Transverse colon (tissue), 4 donors: Measurements from ENCODE around the gene LRRC8A. TPM values are rescaled to one million over a fixed set of nuclear protein-coding genes. Genes with fewer than 3 reads are reported as not detected.

Source experiments
- DNase-seq: peaks from one replicate; pipeline ENCODE4 v3.0.0-alpha.2; 2019
- H3K27ac ChIP-seq, 4 donors: fragments of 200-600 bp; sonication (generic); 2 replicates each; pipeline ENCODE4 v1.5.1; 2016 to 2018; ENCODE audit warnings: inconsistent platforms in 4 of 4
- H3K27me3 ChIP-seq: fragments of 200-600 bp; sonication (generic); 2 replicates; pipeline ENCODE4 v1.5.1; 2017; ENCODE audit warnings: inconsistent platforms
- H3K36me3 ChIP-seq, 4 donors: fragments of 200-600 bp; sonication (generic); 2 replicates each; pipeline ENCODE4 v1.5.1; 2017 to 2019; ENCODE audit warnings: inconsistent platforms in 4 of 4
- H3K4me1 ChIP-seq, 4 donors: fragments of 200-600 bp; sonication (generic); 2 replicates each; pipeline ENCODE4 v1.5.1; 2017 to 2020; ENCODE audit warnings: inconsistent platforms in 4 of 4
- H3K4me3 ChIP-seq, 4 donors: fragments of 200-600 bp; sonication (generic); 1 replicate in 1 of 4; 2 replicates in 3 of 4; pipeline versions ENCODE4 v1.5.1 to v1.6.1; 2017 to 2019; ENCODE audit warnings: inconsistent platforms in 4 of 4
- H3K9me3 ChIP-seq, 2 donors: fragments of 200-600 bp; sonication (generic); 2 replicates each; pipeline ENCODE4 v1.5.1; 2017 to 2019; ENCODE audit warnings: inconsistent platforms in 2 of 2
- CTCF ChIP-seq, 5 experiments: fragments of 200-600 bp in 3 of 5; fragments of 450-650 bp in 2 of 5; sonication (generic) in 3 of 5; IDR thresholded peaks; 1 replicate in 2 of 5; 2 replicates in 3 of 5; pipeline ENCODE4 v1.5.1; 2016 to 2017; ENCODE audit warnings: antibody characterized with exemption in 5 of 5, inconsistent platforms in 3 of 5, mild to moderate bottlenecking in 2 of 5, moderate library complexity in 1 of 5
- EP300 ChIP-seq: sonication (generic); formaldehyde crosslinking; IDR thresholded peaks from one replicate; pipeline ENCODE4 v1.6.1; 2017; ENCODE audit warnings: antibody characterized with exemption, low read depth
- POLR2A ChIP-seq: fragments of 450-650 bp; IDR thresholded peaks from one replicate; pipeline ENCODE4 v1.6.1; 2016; ENCODE audit warnings: antibody characterized with exemption, mild to moderate bottlenecking, moderate library complexity
- POLR2AphosphoS5 ChIP-seq, 3 donors: sonication (generic); formaldehyde crosslinking; IDR thresholded peaks; one replicate each; pipeline ENCODE4 v1.6.1; 2016; ENCODE audit warnings: antibody characterized with exemption in 3 of 3
- WGBS, 2 donors: methylation state at CpG; one replicate each; pipeline ENCODE4 v1.1.5; 2018; ENCODE audit warnings: low coverage in 1 of 2; 5-methylcytosine and 5-hydroxymethylcytosine counted together
- in situ Hi-C, 4 donors: fragments of 200-750 bp; cut with MboI; loops; one replicate each; pipeline versions ENCODE4 v1.15.0 to v1.15.1; 2017; ENCODE audit warnings: low sequenced_read_pairs in 3 of 4, low pct_ligation_motif_present in 1 of 4, low pct_unique_long_range_greater_than_20kb in 1 of 4
- intact Hi-C: fragments of 100-400 bp; cut with DNase I; formaldehyde crosslinking; loops from one replicate; pipeline ENCODE4 v1.15.1; 2023; ENCODE audit warnings: low total_unique reads
- total RNA-seq, 4 donors: library from RNA; depleted of rRNA; stranded (reverse); fragments of >200 nt; gene quantifications; one replicate each; pipeline ENCODE4 v1.1.0, GENCODE V29; 2016

LRRC8A gene
- total RNA-seq, 4 donors from 2014 or later, result 29.4 to 116 (median 35.5) TPM

- peaks cover 42 to 48% (median 45%) of the 10 kb centered on the region in 4 donors for H3K4me1 ChIP-seq
These were observed 30.4 kb downstream of the LRRC8A start for GRCh38 chr9:128912270-128912853.

GRCh38 chr9:128913048-128913900 is 31.3 kb downstream of the LRRC8A start:
- intact Hi-C loops, result no loop called here
- Histone ChIP-seq H3K4me1 (peaks cover 42 to 52% (median 46%) of the 10 kb centered on the region in 4 donors), H3K36me3 (peaks cover 0 to 12% (median 5%) of the 10 kb centered on the region in 4 donors), H3K27me3 (no peaks in the 10 kb centered on the region), H3K9me3 (no peaks in the 10 kb centered on the region), H3K27ac (peak overlapping the region; percentile 22 to 66 (median 58)), H3K4me3 (no peak overlapping the region)
- WGBS, 2 donors, result 77 to 97% methylated on average over 6 to 12 of the region's 15 CpGs
- no peak for DNase-seq
- TF ChIP-seq CTCF (IDR thresholded peaks at IDR 0.05) (no peak), POLR2A (no peak), EP300 (no peak), POLR2AphosphoS5 (IDR thresholded peaks at IDR 0.05) (no peak)
- in situ Hi-C loops, result no loop called here

More at GRCh38 chr9:128912270-128912853, 30.4 kb downstream of the LRRC8A start:
- peaks cover 0 to 18% (median 8%) of the 10 kb centered on the region in 4 donors for H3K36me3 ChIP-seq
- peak overlapping the region; percentile 22 to 68 (median 64) for H3K27ac ChIP-seq
- in situ Hi-C loops (no loop called here), intact Hi-C loops (no loop called here)
- H3K27me3 ChIP-seq, result no peaks in the 10 kb centered on the region
- no peaks in the 10 kb centered on the region for H3K9me3 ChIP-seq
- 38 to 82% methylated on average over 1 to 15 of the region's 15 CpGs for WGBS, 2 donors
- no peak for DNase-seq
- no peak overlapping the region for H3K4me3 ChIP-seq
- TF ChIP-seq EP300, result no peak
- TF ChIP-seq POLR2AphosphoS5 (IDR thresholded peaks at IDR 0.05), result no peak
- no peak for TF ChIP-seq POLR2A
- no peak for TF ChIP-seq CTCF (IDR thresholded peaks at IDR 0.05)

GRCh38 chr9:128913995-128914772 is 32.3 kb downstream of the LRRC8A start:
- intact Hi-C loops, result loop anchor here (2.0 kb wide), 1 partner anchor 31 kb away; the partner anchor contains the start of gene LRRC8A
- 86% methylated on average over 23 of the region's 23 CpGs; no CpG with 5 or more reads in 1 of the 2 donors for WGBS, 2 donors
- peak overlapping the region; percentile 22 to 66 (median 58) for H3K27ac ChIP-seq
- no peaks in the 10 kb centered on the region for H3K27me3 ChIP-seq
- H3K36me3 ChIP-seq, result peaks cover 0 to 3% (median under 1%) of the 10 kb centered on the region in 4 donors
- H3K4me1 ChIP-seq, result peaks cover 42 to 52% (median 46%) of the 10 kb centered on the region in 4 donors
- no peak overlapping the region for H3K4me3 ChIP-seq
- TF ChIP-seq POLR2A (no peak), POLR2AphosphoS5 (IDR thresholded peaks at IDR 0.05) (no peak), CTCF (IDR thresholded peaks at IDR 0.05) (no peak), EP300 (no peak)
- in situ Hi-C loops, result no loop called here
- no peak for DNase-seq
- H3K9me3 ChIP-seq, result no peaks in the 10 kb centered on the region

- no peaks in the 10 kb centered on the region for H3K36me3 ChIP-seq
- DNase-seq, result no peak
- in situ Hi-C loops, result no loop called here
- no peak for TF ChIP-seq POLR2AphosphoS5 (IDR thresholded peaks at IDR 0.05)
- no peak overlapping the region for H3K4me3 ChIP-seq
- H3K4me1 ChIP-seq, result peaks cover 40 to 58% (median 50%) of the 10 kb centered on the region in 4 donors
- H3K27ac ChIP-seq, result peak overlapping the region; percentile 74 to 81 (median 76)
- H3K27me3 ChIP-seq, result no peaks in the 10 kb centered on the region
- H3K9me3 ChIP-seq, result no peaks in the 10 kb centered on the region
- 93% methylated on average over 15 of the region's 18 CpGs; no CpG with 5 or more reads in 1 of the 2 donors for WGBS, 2 donors
- intact Hi-C loops, result no loop called here
These were observed 34.3 kb downstream of the LRRC8A start for GRCh38 chr9:128916204-128916603.
